Peyer's patch (tissue), 4 donors: ENCODE data around the gene MYORG.

Source experiments
- POLR2A ChIP-seq, 2 donors: fragments of 450-650 bp; IDR thresholded peaks; one replicate each; pipeline ENCODE4 v1.5.1; 2017; ENCODE audit warnings: antibody characterized with exemption in 2 of 2, mild to moderate bottlenecking in 2 of 2, moderate library complexity in 2 of 2
- TF ChIP-seq, protein P1 (sequence below), 6 experiments: fragments of 450-650 bp in 4 of 6; fragments of 200-600 bp in 2 of 6; sonication (generic) in 1 of 6; IDR thresholded peaks; one replicate each; pipeline ENCODE4 v1.5.1; 2017 to 2019; ENCODE audit warnings: antibody characterized with exemption in 6 of 6, mild to moderate bottlenecking in 3 of 6, moderate library complexity in 1 of 6

DNA sequence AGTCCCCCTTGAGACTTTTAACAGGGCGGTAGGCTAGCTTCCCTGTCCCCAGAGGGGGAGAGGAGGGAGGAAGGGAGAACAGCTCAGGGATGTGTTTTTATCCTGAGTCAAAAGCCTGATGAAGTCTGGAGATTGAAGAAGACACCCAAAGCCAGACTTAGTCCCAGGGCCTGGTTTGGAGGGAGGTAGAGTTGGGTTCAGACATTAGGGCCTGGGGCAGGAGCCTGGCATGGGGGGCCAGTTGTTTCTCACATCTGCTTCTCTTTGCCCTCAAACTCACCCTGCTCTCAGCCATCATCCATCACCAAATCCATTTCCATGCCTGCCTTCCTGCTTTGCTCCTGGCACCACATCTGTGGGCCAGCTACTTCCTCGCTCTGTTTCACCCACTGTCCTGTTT is 2.9 kb downstream of the MYORG start:
- TF ChIP-seq, protein P1, sequence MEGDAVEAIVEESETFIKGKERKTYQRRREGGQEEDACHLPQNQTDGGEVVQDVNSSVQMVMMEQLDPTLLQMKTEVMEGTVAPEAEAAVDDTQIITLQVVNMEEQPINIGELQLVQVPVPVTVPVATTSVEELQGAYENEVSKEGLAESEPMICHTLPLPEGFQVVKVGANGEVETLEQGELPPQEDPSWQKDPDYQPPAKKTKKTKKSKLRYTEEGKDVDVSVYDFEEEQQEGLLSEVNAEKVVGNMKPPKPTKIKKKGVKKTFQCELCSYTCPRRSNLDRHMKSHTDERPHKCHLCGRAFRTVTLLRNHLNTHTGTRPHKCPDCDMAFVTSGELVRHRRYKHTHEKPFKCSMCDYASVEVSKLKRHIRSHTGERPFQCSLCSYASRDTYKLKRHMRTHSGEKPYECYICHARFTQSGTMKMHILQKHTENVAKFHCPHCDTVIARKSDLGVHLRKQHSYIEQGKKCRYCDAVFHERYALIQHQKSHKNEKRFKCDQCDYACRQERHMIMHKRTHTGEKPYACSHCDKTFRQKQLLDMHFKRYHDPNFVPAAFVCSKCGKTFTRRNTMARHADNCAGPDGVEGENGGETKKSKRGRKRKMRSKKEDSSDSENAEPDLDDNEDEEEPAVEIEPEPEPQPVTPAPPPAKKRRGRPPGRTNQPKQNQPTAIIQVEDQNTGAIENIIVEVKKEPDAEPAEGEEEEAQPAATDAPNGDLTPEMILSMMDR (IDR thresholded peaks at IDR 0.05), result no peak
- TF ChIP-seq POLR2A (IDR thresholded peaks at IDR 0.05), result no peak
